Right lobe of liver (tissue), 4 donors: ENCODE measurements around the gene SVOPL.

Experiments
- CTCF ChIP-seq, 4 donors: fragments of 200-600 bp in 3 of 4; fragments of 450-650 bp in 1 of 4; IDR thresholded peaks; one replicate each; pipeline versions ENCODE4 v1.5.1 to v1.8.0; 2016 to 2022; ENCODE audit warnings: antibody characterized with exemption in 4 of 4, mild to moderate bottlenecking in 2 of 4
- POLR2A ChIP-seq: fragments of 450-650 bp; IDR thresholded peaks from one replicate; pipeline ENCODE4 v1.6.1; 2017; ENCODE audit warnings: antibody characterized with exemption, mild to moderate bottlenecking
- donor health status: DM: no; HTN: no; CAD: no.
- donor health status: DM: no; HTN: no; CAD: no.
- donor health status: DM: no; HTN: yes; CAD: no.

GRCh38 chr7:138748666-138749065, 47.5 kb upstream of the SVOPL start:
- no peak for TF ChIP-seq POLR2A
- TF ChIP-seq CTCF (IDR thresholded peaks at IDR 0.05) = no peak
